Measurements from ENCODE around the gene PCDHGA3. TPM values are rescaled to one million over a fixed set of nuclear protein-coding genes. Genes with fewer than 3 reads are reported as not detected.

Gene PCDHGA3
- total RNA-seq, 4 donors from 2014 or later = 0.40 to 1.7 (median 0.76) TPM; not detected in 1

DNA sequence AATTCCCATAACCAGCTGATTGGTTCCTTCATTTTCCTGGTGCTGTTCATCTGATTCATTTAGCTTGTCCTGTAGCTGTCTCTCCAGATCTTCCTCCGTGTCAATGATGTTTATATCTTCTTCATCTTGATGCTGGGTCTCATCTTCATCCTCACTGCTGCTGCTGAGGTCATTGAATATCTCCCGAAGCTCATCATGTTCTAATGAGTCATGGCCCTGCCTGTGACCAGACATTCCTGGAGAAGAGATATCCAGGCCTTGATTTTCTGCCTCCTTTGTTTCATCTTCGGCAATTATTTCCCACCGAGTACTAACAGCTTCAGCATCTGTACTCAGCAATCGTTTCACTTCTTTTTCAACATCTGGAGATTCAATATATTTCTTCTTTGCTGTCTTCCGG, 24.4 kb upstream of the PCDHGA3 start:
- Histone ChIP-seq H3K36me3 (peaks cover 0 to 39% (median 0%) of the 10 kb centered on the region in 3 donors), H3K4me3 (no peak overlapping the region), H3K27ac (no peak overlapping the region), H3K27me3 (no peaks in the 10 kb centered on the region), H3K9me3 (peaks cover 0 to 61% (median 25%) of the 10 kb centered on the region in 4 donors), H3K4me1 (peaks cover 0 to 4% (median 0%) of the 10 kb centered on the region in 4 donors)
- TF ChIP-seq POLR2A (IDR thresholded peaks at IDR 0.05) = no peak
- TF ChIP-seq, protein P1, sequence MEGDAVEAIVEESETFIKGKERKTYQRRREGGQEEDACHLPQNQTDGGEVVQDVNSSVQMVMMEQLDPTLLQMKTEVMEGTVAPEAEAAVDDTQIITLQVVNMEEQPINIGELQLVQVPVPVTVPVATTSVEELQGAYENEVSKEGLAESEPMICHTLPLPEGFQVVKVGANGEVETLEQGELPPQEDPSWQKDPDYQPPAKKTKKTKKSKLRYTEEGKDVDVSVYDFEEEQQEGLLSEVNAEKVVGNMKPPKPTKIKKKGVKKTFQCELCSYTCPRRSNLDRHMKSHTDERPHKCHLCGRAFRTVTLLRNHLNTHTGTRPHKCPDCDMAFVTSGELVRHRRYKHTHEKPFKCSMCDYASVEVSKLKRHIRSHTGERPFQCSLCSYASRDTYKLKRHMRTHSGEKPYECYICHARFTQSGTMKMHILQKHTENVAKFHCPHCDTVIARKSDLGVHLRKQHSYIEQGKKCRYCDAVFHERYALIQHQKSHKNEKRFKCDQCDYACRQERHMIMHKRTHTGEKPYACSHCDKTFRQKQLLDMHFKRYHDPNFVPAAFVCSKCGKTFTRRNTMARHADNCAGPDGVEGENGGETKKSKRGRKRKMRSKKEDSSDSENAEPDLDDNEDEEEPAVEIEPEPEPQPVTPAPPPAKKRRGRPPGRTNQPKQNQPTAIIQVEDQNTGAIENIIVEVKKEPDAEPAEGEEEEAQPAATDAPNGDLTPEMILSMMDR (IDR thresholded peaks at IDR 0.05) = no peak
- DNase-seq = no peak

DNA sequence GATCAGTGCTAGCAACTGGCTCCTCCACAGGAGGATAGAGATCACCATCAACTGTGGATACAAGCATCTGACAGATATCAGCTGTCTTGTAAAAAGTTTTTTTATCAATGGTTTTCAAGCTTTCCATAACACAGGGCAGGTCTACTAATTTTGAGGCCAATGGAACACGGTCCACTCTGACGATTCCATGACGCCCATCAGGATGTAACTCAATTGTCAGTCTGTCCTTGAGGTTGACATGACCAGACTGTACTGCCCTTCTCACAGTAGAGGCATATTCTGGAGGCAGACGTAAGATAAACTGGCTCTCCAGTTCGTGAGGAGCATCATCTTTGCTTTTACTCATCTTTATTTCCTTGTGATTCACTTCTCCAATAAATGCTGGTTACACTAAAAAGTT, 23.9 kb upstream of the PCDHGA3 start:
- Histone ChIP-seq H3K36me3 (peaks cover 0 to 39% (median 0%) of the 10 kb centered on the region in 3 donors), H3K4me3 (peak overlapping the region; percentile 60 to 71 (median 66)), H3K27ac (no peak overlapping the region), H3K4me1 (peaks cover 0 to 4% (median 0%) of the 10 kb centered on the region in 4 donors), H3K9me3 (peaks cover 0 to 58% (median 25%) of the 10 kb centered on the region in 4 donors), H3K27me3 (no peaks in the 10 kb centered on the region)
- no peak for DNase-seq
- TF ChIP-seq, protein P1 (IDR thresholded peaks at IDR 0.05) = no peak
- TF ChIP-seq POLR2A (IDR thresholded peaks at IDR 0.05) = no peak

DNA sequence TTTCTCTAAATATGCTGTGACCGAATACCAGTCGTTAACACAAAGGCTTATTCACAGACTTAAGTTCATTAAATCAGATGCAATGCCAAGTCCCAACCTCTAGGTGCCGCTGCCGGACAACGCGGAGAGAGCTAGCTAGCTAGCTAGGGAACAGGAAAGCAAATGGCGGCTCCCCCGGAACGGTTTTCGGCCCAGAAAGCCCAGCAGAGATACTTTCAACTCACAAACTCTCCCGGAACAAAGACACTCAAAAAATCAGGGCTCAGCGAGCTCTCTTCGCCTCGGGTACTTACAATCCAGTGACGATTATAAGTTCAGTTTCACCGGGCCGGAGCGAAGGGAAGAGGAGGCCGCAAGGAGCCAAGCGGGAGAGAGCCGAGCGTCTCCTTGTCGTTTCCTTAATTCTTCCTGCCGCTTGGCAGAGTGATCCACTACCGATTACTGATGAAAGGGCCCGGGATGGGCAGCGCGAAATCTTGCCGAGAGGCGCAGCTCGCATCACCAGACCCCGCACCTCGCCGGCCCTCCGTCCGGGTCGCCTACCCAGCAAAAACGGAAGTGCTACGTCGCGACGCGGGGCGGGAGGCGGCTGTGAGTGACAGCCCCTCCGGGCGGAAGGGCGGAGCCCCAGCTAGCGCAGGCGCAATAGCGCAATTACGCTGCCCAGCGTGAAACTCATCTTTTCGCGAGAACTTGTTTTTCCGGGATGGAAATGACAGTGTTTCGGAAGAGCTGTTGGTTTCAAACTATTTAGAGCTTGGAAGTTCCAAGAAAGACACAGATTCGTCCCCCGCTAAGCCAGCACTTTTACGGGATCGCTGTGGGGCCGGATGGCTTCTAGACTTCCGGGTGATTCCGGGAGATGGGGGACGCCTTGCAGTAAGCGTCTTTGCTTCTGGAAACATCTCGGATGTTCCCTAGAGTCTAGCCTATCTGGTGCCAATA, 23.1 kb upstream of the PCDHGA3 start, which contains the start of gene TAF7:
TAF7 (minus strand) TSS at position 560 of the 945 bp plus-strand sequence. CDS start 740 bp downstream, outside the sequence.
- Histone ChIP-seq H3K9me3 (peaks cover 0 to 50% (median 25%) of the 10 kb centered on the region in 4 donors), H3K36me3 (peaks cover 0 to 39% (median 0%) of the 10 kb centered on the region in 3 donors), H3K4me1 (peaks cover 0 to 4% (median 0%) of the 10 kb centered on the region in 4 donors), H3K4me3 (peak within 1 kb of the TSS; percentile 60 to 71 (median 66)), H3K27me3 (no peaks in the 10 kb centered on the region), H3K27ac (peak within 1 kb of the TSS; percentile 84 to 94 (median 88))
- TF ChIP-seq POLR2A (IDR thresholded peaks at IDR 0.05) = peak; percentile 87
- TF ChIP-seq, protein P1 (IDR thresholded peaks at IDR 0.05) = peak; percentile 72 to 85 (median 78)
- peak; percentile 86 to 95 (median 93) for DNase-seq

DNA sequence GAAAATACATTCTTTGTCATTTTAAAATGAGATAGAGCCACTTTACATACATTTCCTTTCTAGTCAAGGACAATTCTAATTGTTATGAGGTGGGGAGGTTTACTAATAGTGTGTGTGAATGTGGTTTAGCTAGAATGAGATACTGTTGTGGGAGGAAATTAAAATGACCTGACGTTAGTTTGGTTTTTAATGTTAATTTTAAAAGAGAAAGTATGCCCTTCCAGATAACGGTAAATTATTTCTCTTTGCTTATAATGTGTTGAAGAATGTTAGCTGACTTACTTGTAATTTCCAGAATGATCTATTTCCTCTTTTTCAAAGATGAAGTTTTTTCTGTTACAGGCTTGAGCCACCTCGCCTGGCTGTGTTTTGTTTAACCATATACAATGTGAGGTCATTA, 21.4 kb upstream of the PCDHGA3 start:
- DNase-seq = no peak
- H3K27ac ChIP-seq = no peak overlapping the region
- H3K4me1 ChIP-seq = peaks cover 0 to 4% (median 0%) of the 10 kb centered on the region in 4 donors
- no peaks in the 10 kb centered on the region for H3K27me3 ChIP-seq
- TF ChIP-seq POLR2A (IDR thresholded peaks at IDR 0.05) = no peak
- TF ChIP-seq, protein P1 (IDR thresholded peaks at IDR 0.05) = no peak
- H3K9me3 ChIP-seq = peaks cover 0 to 37% (median 17%) of the 10 kb centered on the region in 4 donors
- H3K4me3 ChIP-seq = no peak overlapping the region
- peaks cover 0 to 24% (median 0%) of the 10 kb centered on the region in 3 donors for H3K36me3 ChIP-seq

DNA sequence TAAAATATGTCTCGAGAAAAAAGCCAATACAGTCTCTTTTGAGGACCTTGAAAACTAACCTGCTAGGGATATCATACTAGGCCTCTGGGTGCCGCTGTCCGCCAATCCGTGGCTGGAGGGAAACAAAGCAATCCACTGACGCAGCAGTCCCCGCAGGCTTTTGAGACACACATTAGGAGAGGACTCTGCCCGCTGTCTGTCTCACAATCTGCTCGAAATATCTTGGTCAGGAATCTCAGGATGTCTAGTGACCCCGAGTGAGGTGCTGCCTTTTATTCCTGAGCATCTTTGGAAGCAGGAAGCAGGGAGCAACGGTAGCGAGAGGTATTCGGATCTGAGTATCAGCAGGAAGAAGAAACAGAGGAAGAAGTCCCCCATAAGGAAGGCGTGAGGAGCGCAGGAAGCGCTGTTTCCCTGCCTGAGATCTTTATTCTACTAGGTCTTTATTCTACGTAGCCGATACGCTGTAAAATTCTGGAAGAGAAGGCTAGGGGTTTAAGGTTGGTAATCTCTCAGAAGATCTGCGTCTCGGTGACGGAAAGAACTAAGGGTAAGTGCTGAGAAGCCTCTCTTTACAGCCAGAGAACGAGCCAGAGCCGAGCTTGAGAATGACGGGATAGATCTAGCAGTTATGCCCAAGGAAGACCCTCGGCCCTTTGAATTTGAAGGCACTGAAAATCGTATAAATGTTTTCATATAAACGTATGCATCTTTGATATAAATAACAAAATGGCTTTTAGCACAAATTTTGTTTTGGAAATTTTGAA, 17.4 kb upstream of the PCDHGA3 start:
- no peaks in the 10 kb centered on the region for H3K36me3 ChIP-seq
- H3K27me3 ChIP-seq = no peaks in the 10 kb centered on the region
- H3K27ac ChIP-seq = no peak overlapping the region
- H3K9me3 ChIP-seq = peaks cover 0 to 24% (median 5%) of the 10 kb centered on the region in 4 donors
- TF ChIP-seq POLR2A (IDR thresholded peaks at IDR 0.05) = no peak
- TF ChIP-seq, protein P1 (IDR thresholded peaks at IDR 0.05) = peak in 5 of 6 experiments; percentile 19 to 48 (median 38)
- peak overlapping the region; percentile 12 to 43 (median 28) for H3K4me3 ChIP-seq
- peak; percentile 61 to 82 (median 65) for DNase-seq
- H3K4me1 ChIP-seq = peaks cover 0 to 2% (median 0%) of the 10 kb centered on the region in 4 donors

Measured in Peyer's patch (tissue), 4 donors.